ENCODE measurements around the gene INSYN1. TPM values are rescaled to one million over a fixed set of nuclear protein-coding genes. Genes with fewer than 3 reads are reported as not detected.

Gene INSYN1
- polyA plus RNA-seq, 1 donor from 2014 or later, result 21.3 TPM

DNA sequence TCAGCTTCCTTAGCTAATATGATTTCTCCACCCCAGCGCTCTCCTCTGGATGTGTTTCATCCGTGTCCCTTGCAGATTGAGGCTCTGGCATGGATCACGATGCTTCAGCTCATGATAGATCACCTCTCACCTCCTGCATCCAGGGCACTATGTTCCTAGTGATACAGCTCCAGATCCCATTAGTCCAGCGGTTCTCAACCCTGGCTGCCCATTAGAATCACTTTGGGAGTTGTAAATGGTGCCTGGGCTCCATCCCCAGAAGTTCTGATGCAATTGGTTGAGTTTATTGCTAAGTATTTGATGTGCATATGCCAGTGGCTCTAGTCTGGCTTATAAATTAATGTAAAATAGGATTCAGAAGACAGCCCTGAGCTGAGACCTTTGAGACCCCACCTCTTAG lies 34.5 kb downstream of the INSYN1 start:
- no peaks in the 10 kb centered on the region for H3K27me3 ChIP-seq (ENCODE audit: insufficient read depth, low read depth, low read length)
- H3K4me2 ChIP-seq (ENCODE audit: low read length), result no peak overlapping the region
- H3K9me3 ChIP-seq (ENCODE audit: low read length), result no peaks in the 10 kb centered on the region
- H4K20me1 ChIP-seq (ENCODE audit: insufficient read depth), result no peaks in the 10 kb centered on the region
- H3K79me2 ChIP-seq (replicated peaks; ENCODE audit: insufficient read depth, low read length), result no peaks in the 10 kb centered on the region
- H3K9ac ChIP-seq (ENCODE audit: low read length), result no peak overlapping the region
- no peaks in the 10 kb centered on the region for H3F3A ChIP-seq (ENCODE audit: insufficient read depth, low read length, poor library complexity, severe bottlenecking)
- TF ChIP-seq SMC3 (conservative IDR thresholded peaks at IDR 0.05; ENCODE audit: poor library complexity), result no peak
- TF ChIP-seq, protein P1, sequence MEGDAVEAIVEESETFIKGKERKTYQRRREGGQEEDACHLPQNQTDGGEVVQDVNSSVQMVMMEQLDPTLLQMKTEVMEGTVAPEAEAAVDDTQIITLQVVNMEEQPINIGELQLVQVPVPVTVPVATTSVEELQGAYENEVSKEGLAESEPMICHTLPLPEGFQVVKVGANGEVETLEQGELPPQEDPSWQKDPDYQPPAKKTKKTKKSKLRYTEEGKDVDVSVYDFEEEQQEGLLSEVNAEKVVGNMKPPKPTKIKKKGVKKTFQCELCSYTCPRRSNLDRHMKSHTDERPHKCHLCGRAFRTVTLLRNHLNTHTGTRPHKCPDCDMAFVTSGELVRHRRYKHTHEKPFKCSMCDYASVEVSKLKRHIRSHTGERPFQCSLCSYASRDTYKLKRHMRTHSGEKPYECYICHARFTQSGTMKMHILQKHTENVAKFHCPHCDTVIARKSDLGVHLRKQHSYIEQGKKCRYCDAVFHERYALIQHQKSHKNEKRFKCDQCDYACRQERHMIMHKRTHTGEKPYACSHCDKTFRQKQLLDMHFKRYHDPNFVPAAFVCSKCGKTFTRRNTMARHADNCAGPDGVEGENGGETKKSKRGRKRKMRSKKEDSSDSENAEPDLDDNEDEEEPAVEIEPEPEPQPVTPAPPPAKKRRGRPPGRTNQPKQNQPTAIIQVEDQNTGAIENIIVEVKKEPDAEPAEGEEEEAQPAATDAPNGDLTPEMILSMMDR (IDR thresholded peaks at IDR 0.05; ENCODE audit: poor library complexity, severe bottlenecking), result no peak
- TF ChIP-seq MXI1 (conservative IDR thresholded peaks at IDR 0.05; ENCODE audit: poor library complexity, severe bottlenecking), result no peak
- no peak for TF ChIP-seq RAD21 (conservative IDR thresholded peaks at IDR 0.05)
- TF ChIP-seq, protein P2, sequence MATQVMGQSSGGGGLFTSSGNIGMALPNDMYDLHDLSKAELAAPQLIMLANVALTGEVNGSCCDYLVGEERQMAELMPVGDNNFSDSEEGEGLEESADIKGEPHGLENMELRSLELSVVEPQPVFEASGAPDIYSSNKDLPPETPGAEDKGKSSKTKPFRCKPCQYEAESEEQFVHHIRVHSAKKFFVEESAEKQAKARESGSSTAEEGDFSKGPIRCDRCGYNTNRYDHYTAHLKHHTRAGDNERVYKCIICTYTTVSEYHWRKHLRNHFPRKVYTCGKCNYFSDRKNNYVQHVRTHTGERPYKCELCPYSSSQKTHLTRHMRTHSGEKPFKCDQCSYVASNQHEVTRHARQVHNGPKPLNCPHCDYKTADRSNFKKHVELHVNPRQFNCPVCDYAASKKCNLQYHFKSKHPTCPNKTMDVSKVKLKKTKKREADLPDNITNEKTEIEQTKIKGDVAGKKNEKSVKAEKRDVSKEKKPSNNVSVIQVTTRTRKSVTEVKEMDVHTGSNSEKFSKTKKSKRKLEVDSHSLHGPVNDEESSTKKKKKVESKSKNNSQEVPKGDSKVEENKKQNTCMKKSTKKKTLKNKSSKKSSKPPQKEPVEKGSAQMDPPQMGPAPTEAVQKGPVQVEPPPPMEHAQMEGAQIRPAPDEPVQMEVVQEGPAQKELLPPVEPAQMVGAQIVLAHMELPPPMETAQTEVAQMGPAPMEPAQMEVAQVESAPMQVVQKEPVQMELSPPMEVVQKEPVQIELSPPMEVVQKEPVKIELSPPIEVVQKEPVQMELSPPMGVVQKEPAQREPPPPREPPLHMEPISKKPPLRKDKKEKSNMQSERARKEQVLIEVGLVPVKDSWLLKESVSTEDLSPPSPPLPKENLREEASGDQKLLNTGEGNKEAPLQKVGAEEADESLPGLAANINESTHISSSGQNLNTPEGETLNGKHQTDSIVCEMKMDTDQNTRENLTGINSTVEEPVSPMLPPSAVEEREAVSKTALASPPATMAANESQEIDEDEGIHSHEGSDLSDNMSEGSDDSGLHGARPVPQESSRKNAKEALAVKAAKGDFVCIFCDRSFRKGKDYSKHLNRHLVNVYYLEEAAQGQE (IDR thresholded peaks at IDR 0.05; ENCODE audit: borderline replicate concordance), result no peak
- TF ChIP-seq TAF1 (IDR thresholded peaks at IDR 0.05; ENCODE audit: low read depth), result no peak
- TF ChIP-seq POLR2AphosphoS5 (IDR thresholded peaks at IDR 0.05), result no peak
- no peak for TF ChIP-seq EZH2 (IDR thresholded peaks at IDR 0.05; ENCODE audit: borderline replicate concordance, insufficient read depth, low read length, poor library complexity, severe bottlenecking)
- no peak for TF ChIP-seq EP300 (conservative IDR thresholded peaks at IDR 0.05; ENCODE audit: poor library complexity, severe bottlenecking)
- no peak overlapping the region for H3K4me3 ChIP-seq (ENCODE audit: low read length)
- no peaks in the 10 kb centered on the region for H3K9me2 ChIP-seq (ENCODE audit: insufficient read depth, low read length)
- H3K36me3 ChIP-seq (ENCODE audit: insufficient read depth, low read length), result peaks cover 4% of the 10 kb centered on the region
- H2AFZ ChIP-seq (ENCODE audit: low read depth, low read length), result no peak overlapping the region
- no peak overlapping the region for H3K27ac ChIP-seq (ENCODE audit: low read length)

DNA sequence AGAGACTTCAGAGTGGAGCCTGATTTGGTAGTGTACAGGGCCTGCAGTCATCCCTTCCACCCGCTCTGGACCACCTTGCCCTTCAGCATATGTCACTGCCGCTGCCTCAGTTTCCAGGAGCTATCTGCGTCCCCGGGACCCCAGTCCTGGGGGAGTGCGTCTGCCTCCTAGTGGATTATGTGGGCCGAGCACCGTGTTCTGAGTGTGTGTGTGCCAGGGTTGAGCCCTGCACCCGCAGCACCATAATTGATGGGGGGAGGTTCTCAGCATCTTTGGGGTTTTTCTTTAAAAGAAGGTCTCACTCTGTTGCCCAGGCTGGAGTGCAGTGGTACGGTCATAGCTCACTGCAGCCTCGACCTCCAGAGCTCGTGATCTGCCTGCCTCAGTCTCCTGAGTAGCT lies 35.3 kb downstream of the INSYN1 start:
- H3K9me2 ChIP-seq (ENCODE audit: insufficient read depth, low read length), result no peaks in the 10 kb centered on the region
- H3K27me3 ChIP-seq (ENCODE audit: insufficient read depth, low read depth, low read length), result no peaks in the 10 kb centered on the region
- H3K79me2 ChIP-seq (replicated peaks; ENCODE audit: insufficient read depth, low read length), result no peaks in the 10 kb centered on the region
- H4K20me1 ChIP-seq (ENCODE audit: insufficient read depth), result no peaks in the 10 kb centered on the region
- no peak overlapping the region for H3K4me2 ChIP-seq (ENCODE audit: low read length)
- H3K9me3 ChIP-seq (ENCODE audit: low read length), result no peaks in the 10 kb centered on the region
- peaks cover 4% of the 10 kb centered on the region for H3K36me3 ChIP-seq (ENCODE audit: insufficient read depth, low read length)
- H3K9ac ChIP-seq (ENCODE audit: low read length), result no peak overlapping the region
- TF ChIP-seq RAD21 (conservative IDR thresholded peaks at IDR 0.05) (no peak), EP300 (conservative IDR thresholded peaks at IDR 0.05; ENCODE audit: poor library complexity, severe bottlenecking) (no peak), EZH2 (IDR thresholded peaks at IDR 0.05; ENCODE audit: borderline replicate concordance, insufficient read depth, low read length, poor library complexity, severe bottlenecking) (no peak), SMC3 (conservative IDR thresholded peaks at IDR 0.05; ENCODE audit: poor library complexity) (no peak), MXI1 (conservative IDR thresholded peaks at IDR 0.05; ENCODE audit: poor library complexity, severe bottlenecking) (no peak), TAF1 (IDR thresholded peaks at IDR 0.05; ENCODE audit: low read depth) (no peak), POLR2AphosphoS5 (IDR thresholded peaks at IDR 0.05) (no peak)
- TF ChIP-seq, protein P2 (IDR thresholded peaks at IDR 0.05; ENCODE audit: borderline replicate concordance), result no peak
- TF ChIP-seq, protein P1 (IDR thresholded peaks at IDR 0.05; ENCODE audit: poor library complexity, severe bottlenecking), result no peak
- no peak overlapping the region for H2AFZ ChIP-seq (ENCODE audit: low read depth, low read length)
- H3K27ac ChIP-seq (ENCODE audit: low read length), result no peak overlapping the region
- H3K4me3 ChIP-seq (ENCODE audit: low read length), result no peak overlapping the region
- no peaks in the 10 kb centered on the region for H3F3A ChIP-seq (ENCODE audit: insufficient read depth, low read length, poor library complexity, severe bottlenecking)

Measured in neural cell (in vitro differentiated cells).